Liver (tissue), 3 donors: Measurements from ENCODE around the gene CEACAM16.

Source experiments
- EGR1 ChIP-seq, 2 donors: IDR thresholded peaks; 2 replicates each; pipeline ENCODE4 v1.6.1; 2016 to 2018; ENCODE audit warnings: antibody characterized with exemption in 2 of 2, low read depth in 2 of 2
- FOXA1 ChIP-seq: IDR thresholded peaks from 2 replicates; pipeline ENCODE4 v1.6.1; 2016; ENCODE audit warnings: antibody characterized with exemption
- GABPA ChIP-seq, 2 donors: IDR thresholded peaks in 1 of 2; conservative IDR thresholded peaks in 1 of 2; 2 replicates each; pipeline ENCODE4 v1.6.1; 2016; ENCODE audit warnings: antibody characterized with exemption in 2 of 2, mild to moderate bottlenecking in 1 of 2, moderate library complexity in 1 of 2
- RAD21 ChIP-seq, 2 donors: IDR thresholded peaks; 2 replicates each; pipeline ENCODE4 v1.6.1; 2016; ENCODE audit warnings: antibody characterized with exemption in 2 of 2, mild to moderate bottlenecking in 2 of 2
- RXRA ChIP-seq, 2 donors: IDR thresholded peaks; 2 replicates each; pipeline ENCODE4 v1.6.1; 2017 to 2018; ENCODE audit warnings: antibody characterized with exemption in 2 of 2, mild to moderate bottlenecking in 1 of 2
- SP1 ChIP-seq: IDR thresholded peaks from 2 replicates; pipeline ENCODE4 v1.6.1; 2018; ENCODE audit warnings: antibody characterized with exemption, mild to moderate bottlenecking
- YY1 ChIP-seq: IDR thresholded peaks from 2 replicates; pipeline ENCODE4 v1.6.1; 2016; ENCODE audit warnings: antibody characterized with exemption, mild to moderate bottlenecking
- TF ChIP-seq, protein P1 (sequence below): IDR thresholded peaks from 2 replicates; pipeline ENCODE4 v1.6.1; 2016; ENCODE audit warnings: antibody characterized with exemption
- TF ChIP-seq, protein P2 (sequence below): IDR thresholded peaks from 2 replicates; pipeline ENCODE4 v1.6.1; 2016; ENCODE audit warnings: antibody characterized with exemption, mild to moderate bottlenecking
- TF ChIP-seq, protein P3 (sequence below): fragments of 150-350 bp; IDR thresholded peaks from 2 replicates; pipeline ENCODE4 v1.5.1; 2017; ENCODE audit warnings: improper control_type of control experiment, low read depth, low read length; ENCODE audit not compliant: missing input control
- TF ChIP-seq, protein P4 (sequence below): IDR thresholded peaks from 2 replicates; pipeline ENCODE4 v1.6.1; 2016; ENCODE audit warnings: antibody characterized with exemption
- donor health status: healthy.
- donor health status: healthy.

DNA sequence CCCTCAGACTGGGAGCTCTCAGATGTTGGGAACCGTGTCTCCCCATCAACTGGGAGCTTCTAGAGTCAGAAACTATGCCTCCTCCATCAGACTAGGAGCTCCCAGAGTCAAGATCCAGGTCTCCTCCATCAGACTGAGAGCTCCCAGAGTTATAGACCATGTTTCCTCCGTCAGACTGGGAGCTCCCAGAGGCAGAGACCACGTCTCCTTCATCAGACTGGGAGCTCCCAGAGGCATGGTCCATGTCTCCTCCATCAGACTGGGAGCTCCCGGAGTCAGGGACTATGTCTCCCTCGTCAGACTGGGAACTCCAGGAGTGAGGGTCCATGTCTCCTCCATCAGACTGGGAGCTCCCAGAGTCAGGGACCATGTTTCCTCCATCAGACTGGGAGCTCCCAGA, 10.0 kb downstream of the CEACAM16 start:
- TF ChIP-seq, protein P1, sequence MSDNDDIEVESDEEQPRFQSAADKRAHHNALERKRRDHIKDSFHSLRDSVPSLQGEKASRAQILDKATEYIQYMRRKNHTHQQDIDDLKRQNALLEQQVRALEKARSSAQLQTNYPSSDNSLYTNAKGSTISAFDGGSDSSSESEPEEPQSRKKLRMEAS = no peak
- TF ChIP-seq, protein P2, sequence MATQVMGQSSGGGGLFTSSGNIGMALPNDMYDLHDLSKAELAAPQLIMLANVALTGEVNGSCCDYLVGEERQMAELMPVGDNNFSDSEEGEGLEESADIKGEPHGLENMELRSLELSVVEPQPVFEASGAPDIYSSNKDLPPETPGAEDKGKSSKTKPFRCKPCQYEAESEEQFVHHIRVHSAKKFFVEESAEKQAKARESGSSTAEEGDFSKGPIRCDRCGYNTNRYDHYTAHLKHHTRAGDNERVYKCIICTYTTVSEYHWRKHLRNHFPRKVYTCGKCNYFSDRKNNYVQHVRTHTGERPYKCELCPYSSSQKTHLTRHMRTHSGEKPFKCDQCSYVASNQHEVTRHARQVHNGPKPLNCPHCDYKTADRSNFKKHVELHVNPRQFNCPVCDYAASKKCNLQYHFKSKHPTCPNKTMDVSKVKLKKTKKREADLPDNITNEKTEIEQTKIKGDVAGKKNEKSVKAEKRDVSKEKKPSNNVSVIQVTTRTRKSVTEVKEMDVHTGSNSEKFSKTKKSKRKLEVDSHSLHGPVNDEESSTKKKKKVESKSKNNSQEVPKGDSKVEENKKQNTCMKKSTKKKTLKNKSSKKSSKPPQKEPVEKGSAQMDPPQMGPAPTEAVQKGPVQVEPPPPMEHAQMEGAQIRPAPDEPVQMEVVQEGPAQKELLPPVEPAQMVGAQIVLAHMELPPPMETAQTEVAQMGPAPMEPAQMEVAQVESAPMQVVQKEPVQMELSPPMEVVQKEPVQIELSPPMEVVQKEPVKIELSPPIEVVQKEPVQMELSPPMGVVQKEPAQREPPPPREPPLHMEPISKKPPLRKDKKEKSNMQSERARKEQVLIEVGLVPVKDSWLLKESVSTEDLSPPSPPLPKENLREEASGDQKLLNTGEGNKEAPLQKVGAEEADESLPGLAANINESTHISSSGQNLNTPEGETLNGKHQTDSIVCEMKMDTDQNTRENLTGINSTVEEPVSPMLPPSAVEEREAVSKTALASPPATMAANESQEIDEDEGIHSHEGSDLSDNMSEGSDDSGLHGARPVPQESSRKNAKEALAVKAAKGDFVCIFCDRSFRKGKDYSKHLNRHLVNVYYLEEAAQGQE = no peak
- TF ChIP-seq, protein P3, sequence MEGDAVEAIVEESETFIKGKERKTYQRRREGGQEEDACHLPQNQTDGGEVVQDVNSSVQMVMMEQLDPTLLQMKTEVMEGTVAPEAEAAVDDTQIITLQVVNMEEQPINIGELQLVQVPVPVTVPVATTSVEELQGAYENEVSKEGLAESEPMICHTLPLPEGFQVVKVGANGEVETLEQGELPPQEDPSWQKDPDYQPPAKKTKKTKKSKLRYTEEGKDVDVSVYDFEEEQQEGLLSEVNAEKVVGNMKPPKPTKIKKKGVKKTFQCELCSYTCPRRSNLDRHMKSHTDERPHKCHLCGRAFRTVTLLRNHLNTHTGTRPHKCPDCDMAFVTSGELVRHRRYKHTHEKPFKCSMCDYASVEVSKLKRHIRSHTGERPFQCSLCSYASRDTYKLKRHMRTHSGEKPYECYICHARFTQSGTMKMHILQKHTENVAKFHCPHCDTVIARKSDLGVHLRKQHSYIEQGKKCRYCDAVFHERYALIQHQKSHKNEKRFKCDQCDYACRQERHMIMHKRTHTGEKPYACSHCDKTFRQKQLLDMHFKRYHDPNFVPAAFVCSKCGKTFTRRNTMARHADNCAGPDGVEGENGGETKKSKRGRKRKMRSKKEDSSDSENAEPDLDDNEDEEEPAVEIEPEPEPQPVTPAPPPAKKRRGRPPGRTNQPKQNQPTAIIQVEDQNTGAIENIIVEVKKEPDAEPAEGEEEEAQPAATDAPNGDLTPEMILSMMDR = no peak
- TF ChIP-seq FOXA1 (no peak), EGR1 (IDR thresholded peaks at IDR 0.05; ENCODE audit: low read depth in 2 of 2) (no peak), RXRA (IDR thresholded peaks at IDR 0.05) (no peak), GABPA (IDR thresholded peaks at IDR 0.05 in 1 of 2, conservative IDR thresholded peaks at IDR 0.05 in 1 of 2) (no peak), SP1 (no peak), YY1 (no peak), RAD21 (IDR thresholded peaks at IDR 0.05) (no peak)
- TF ChIP-seq, protein P4, sequence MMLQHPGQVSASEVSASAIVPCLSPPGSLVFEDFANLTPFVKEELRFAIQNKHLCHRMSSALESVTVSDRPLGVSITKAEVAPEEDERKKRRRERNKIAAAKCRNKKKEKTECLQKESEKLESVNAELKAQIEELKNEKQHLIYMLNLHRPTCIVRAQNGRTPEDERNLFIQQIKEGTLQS = no peak
